BLaER1 (cell line): Measurements from ENCODE around the gene RPP40.

ENCODE experiments used
- H3K27ac ChIP-seq: shearing (Covaris generic); formaldehyde crosslinking; 2 replicates; pipeline ENCODE4 v1.8.1; 2022
- H3K27me3 ChIP-seq: shearing (Covaris generic); formaldehyde crosslinking; 2 replicates; pipeline ENCODE4 v1.8.1; 2022
- H3K36me3 ChIP-seq: shearing (Covaris generic); formaldehyde crosslinking; 2 replicates; pipeline ENCODE4 v1.8.1; 2022
- H3K4me1 ChIP-seq: shearing (Covaris generic); formaldehyde crosslinking; 2 replicates; pipeline ENCODE4 v1.8.1; 2022
- H3K4me2 ChIP-seq: shearing (Covaris generic); formaldehyde crosslinking; 2 replicates; pipeline ENCODE4 v1.8.1; 2022
- H3K4me3 ChIP-seq: shearing (Covaris generic); formaldehyde crosslinking; 2 replicates; pipeline ENCODE4 v1.8.1; 2022
- H3K9ac ChIP-seq: shearing (Covaris generic); formaldehyde crosslinking; 2 replicates; pipeline ENCODE4 v1.8.1; 2022
- H3K9me3 ChIP-seq: shearing (Covaris generic); formaldehyde crosslinking; 2 replicates; pipeline ENCODE4 v1.8.1; 2022
- H4K20me1 ChIP-seq: shearing (Covaris generic); formaldehyde crosslinking; 2 replicates; pipeline ENCODE4 v1.8.1; 2022
- Cebpa-rat ChIP-seq: shearing (Covaris generic); IDR thresholded peaks from 2 replicates; pipeline ENCODE4 v1.8.1; 2022

RPP40 gene

GRCh38 chr6:4994741-4995140, 9.1 kb downstream of the RPP40 start:
- Histone ChIP-seq H3K27ac (no peak overlapping the region), H3K4me1 (peaks cover 5% of the 10 kb centered on the region), H3K4me2 (no peak overlapping the region), H3K27me3 (no peaks in the 10 kb centered on the region), H3K4me3 (no peak overlapping the region), H3K36me3 (peaks cover 62% of the 10 kb centered on the region), H3K9me3 (no peaks in the 10 kb centered on the region), H3K9ac (no peak overlapping the region), H4K20me1 (no peaks in the 10 kb centered on the region)
- TF ChIP-seq Cebpa-rat = no peak

- Histone ChIP-seq H3K9ac (no peak overlapping the region), H3K27ac (no peak overlapping the region), H3K4me3 (no peak overlapping the region), H3K27me3 (no peaks in the 10 kb centered on the region), H3K36me3 (peaks cover 8% of the 10 kb centered on the region; the same call in 1 of the 2 replicates), H3K4me2 (no peak overlapping the region), H3K9me3 (no peaks in the 10 kb centered on the region), H3K4me1 (no peaks in the 10 kb centered on the region), H4K20me1 (no peaks in the 10 kb centered on the region)
- TF ChIP-seq Cebpa-rat = no peak
These were observed 16.4 kb downstream of the RPP40 start for GRCh38 chr6:4987432-4987831.

- H3K27ac ChIP-seq = no peak overlapping the region
- no peaks in the 10 kb centered on the region for H3K27me3 ChIP-seq
- no peaks in the 10 kb centered on the region for H3K4me1 ChIP-seq
- peaks cover 6% of the 10 kb centered on the region; the same call in 1 of the 2 replicates for H3K36me3 ChIP-seq
- H3K4me3 ChIP-seq = no peak overlapping the region
- no peaks in the 10 kb centered on the region for H3K9me3 ChIP-seq
- H3K4me2 ChIP-seq = no peak overlapping the region
- H4K20me1 ChIP-seq = no peaks in the 10 kb centered on the region
- no peak for TF ChIP-seq Cebpa-rat
- no peak overlapping the region for H3K9ac ChIP-seq
These were observed 16.8 kb downstream of the RPP40 start for GRCh38 chr6:4986999-4987398.

DNA sequence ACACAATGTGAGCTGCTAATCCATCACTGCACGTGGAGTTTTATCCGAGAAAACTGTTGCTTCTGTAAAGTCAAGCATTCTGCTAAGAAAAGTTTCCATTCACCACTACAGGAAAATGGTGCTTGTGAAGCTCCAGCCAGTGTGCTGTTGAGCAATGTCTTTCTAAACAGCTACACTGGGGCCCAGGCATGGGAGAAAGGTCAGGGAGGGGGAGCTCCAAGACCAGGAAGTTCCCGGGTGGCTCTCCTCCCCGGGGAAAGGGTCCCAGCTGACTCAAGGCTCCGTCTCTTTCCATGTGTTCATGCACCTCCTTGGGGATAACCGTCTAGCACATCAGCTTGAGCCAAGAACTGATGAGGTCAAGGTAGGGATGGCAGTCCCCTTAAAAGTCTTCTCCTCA, 20.5 kb downstream of the RPP40 start:
- H3K27me3 ChIP-seq = no peaks in the 10 kb centered on the region
- no peak overlapping the region for H3K4me2 ChIP-seq
- peaks cover 23% of the 10 kb centered on the region for H3K9me3 ChIP-seq
- H3K36me3 ChIP-seq = no peaks in the 10 kb centered on the region
- no peaks in the 10 kb centered on the region for H4K20me1 ChIP-seq
- H3K4me1 ChIP-seq = no peaks in the 10 kb centered on the region
- no peak overlapping the region for H3K9ac ChIP-seq
- no peak overlapping the region for H3K4me3 ChIP-seq
- TF ChIP-seq Cebpa-rat = no peak
- no peak overlapping the region for H3K27ac ChIP-seq

- Histone ChIP-seq H3K4me2 (no peak overlapping the region), H3K9ac (no peak overlapping the region), H4K20me1 (no peaks in the 10 kb centered on the region), H3K4me1 (no peaks in the 10 kb centered on the region), H3K9me3 (peaks cover 28% of the 10 kb centered on the region), H3K27ac (no peak overlapping the region), H3K27me3 (no peaks in the 10 kb centered on the region), H3K36me3 (no peaks in the 10 kb centered on the region), H3K4me3 (no peak overlapping the region)
- TF ChIP-seq Cebpa-rat = no peak
These were observed 22.1 kb downstream of the RPP40 start for GRCh38 chr6:4981761-4982160.

DNA sequence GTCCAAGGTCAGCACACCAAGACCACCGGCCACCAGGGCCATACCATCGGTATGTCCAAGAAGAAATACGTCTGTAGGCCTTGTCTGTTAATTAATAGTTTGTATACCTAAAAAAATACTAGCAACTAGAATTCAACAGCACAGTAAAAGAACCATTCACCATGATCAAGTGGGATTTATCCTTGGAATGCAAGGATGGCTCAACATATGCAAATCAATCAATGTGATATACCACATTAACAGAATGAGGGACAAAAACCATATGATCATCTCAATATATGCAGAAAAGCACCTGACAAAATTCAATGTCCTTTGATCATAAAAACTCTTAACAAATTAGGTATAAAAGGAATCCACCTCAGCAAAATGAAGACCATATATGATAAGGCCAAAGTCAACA, 24.4 kb downstream of the RPP40 start:
- Histone ChIP-seq H3K4me1 (no peaks in the 10 kb centered on the region), H3K27me3 (no peaks in the 10 kb centered on the region), H3K27ac (no peak overlapping the region), H3K9me3 (peaks cover 28% of the 10 kb centered on the region), H4K20me1 (no peaks in the 10 kb centered on the region), H3K4me3 (no peak overlapping the region), H3K4me2 (no peak overlapping the region), H3K36me3 (no peaks in the 10 kb centered on the region), H3K9ac (no peak overlapping the region)
- no peak for TF ChIP-seq Cebpa-rat

DNA sequence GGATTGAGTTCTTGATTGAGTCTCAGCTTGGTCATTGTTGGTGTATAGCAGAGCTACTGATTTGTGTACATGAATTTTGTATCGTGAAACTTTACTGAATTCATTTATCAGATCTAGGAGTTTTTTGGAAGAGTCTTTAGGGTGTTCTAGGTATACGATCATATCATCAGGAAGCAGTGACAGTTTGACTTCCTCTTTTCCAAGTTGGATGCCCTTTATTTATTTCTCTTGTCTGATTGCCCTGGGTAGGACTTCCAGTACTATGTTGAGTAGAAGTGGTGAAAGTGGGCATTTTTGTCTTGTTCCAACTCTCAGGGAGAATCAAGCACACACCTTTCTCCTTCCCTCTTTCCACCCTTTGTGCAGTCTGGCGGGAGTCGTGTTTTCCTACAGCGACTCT, 26.4 kb downstream of the RPP40 start:
- Histone ChIP-seq H3K27ac (no peak overlapping the region), H3K9ac (no peak overlapping the region), H4K20me1 (no peaks in the 10 kb centered on the region), H3K4me2 (no peak overlapping the region), H3K9me3 (peaks cover 28% of the 10 kb centered on the region), H3K36me3 (no peaks in the 10 kb centered on the region), H3K4me1 (no peaks in the 10 kb centered on the region), H3K27me3 (no peaks in the 10 kb centered on the region), H3K4me3 (no peak overlapping the region)
- no peak for TF ChIP-seq Cebpa-rat

DNA sequence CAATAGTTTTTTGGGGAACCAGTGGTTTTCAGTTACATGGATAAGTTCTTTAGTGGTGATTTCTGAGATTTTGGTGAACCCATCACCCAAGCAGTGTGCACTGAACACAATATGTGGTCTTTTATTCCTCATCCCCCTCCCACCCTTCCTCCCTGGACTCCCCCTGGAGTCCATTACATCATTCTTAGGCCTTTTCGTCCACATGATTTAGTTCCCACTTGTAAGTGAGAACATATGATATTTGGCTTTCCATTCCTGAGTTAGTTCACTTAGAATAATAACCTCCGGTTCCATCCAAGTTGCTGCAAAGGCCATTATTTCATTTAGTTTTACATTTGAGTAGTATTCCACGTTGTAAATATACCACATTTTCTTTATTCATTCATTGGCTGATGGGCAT, 28.3 kb downstream of the RPP40 start:
- Histone ChIP-seq H3K27me3 (no peaks in the 10 kb centered on the region), H3K27ac (no peak overlapping the region), H3K4me3 (no peak overlapping the region), H3K36me3 (no peaks in the 10 kb centered on the region), H3K9ac (no peak overlapping the region), H4K20me1 (no peaks in the 10 kb centered on the region), H3K9me3 (peaks cover 24% of the 10 kb centered on the region), H3K4me2 (no peak overlapping the region), H3K4me1 (no peaks in the 10 kb centered on the region)
- TF ChIP-seq Cebpa-rat = no peak

DNA sequence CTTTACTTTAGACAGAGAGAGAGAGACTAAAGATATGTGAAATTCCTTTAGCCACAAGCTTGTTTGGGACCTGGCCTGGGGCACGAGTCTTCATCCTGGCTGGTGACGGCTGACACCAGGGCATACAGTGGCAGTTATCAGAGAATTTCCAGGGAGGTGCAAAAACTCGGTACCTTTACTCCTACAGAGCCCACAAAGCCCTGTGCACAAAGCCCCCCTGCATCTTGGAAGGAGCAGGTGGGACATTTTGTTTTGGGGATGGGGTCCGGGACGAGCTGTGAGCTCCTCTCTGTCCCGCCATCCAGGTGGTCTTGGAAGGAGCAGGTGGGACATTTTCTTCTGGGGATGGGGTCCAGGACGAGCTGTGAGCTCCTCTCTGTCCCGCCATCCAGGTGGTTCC, 28.9 kb downstream of the RPP40 start:
- H3K27me3 ChIP-seq = no peaks in the 10 kb centered on the region
- no peak for TF ChIP-seq Cebpa-rat
- no peaks in the 10 kb centered on the region for H3K4me1 ChIP-seq
- H3K4me3 ChIP-seq = no peak overlapping the region
- no peak overlapping the region for H3K9ac ChIP-seq
- H4K20me1 ChIP-seq = no peaks in the 10 kb centered on the region
- H3K36me3 ChIP-seq = no peaks in the 10 kb centered on the region
- H3K27ac ChIP-seq = no peak overlapping the region
- H3K9me3 ChIP-seq = peaks cover 19% of the 10 kb centered on the region
- no peak overlapping the region for H3K4me2 ChIP-seq

DNA sequence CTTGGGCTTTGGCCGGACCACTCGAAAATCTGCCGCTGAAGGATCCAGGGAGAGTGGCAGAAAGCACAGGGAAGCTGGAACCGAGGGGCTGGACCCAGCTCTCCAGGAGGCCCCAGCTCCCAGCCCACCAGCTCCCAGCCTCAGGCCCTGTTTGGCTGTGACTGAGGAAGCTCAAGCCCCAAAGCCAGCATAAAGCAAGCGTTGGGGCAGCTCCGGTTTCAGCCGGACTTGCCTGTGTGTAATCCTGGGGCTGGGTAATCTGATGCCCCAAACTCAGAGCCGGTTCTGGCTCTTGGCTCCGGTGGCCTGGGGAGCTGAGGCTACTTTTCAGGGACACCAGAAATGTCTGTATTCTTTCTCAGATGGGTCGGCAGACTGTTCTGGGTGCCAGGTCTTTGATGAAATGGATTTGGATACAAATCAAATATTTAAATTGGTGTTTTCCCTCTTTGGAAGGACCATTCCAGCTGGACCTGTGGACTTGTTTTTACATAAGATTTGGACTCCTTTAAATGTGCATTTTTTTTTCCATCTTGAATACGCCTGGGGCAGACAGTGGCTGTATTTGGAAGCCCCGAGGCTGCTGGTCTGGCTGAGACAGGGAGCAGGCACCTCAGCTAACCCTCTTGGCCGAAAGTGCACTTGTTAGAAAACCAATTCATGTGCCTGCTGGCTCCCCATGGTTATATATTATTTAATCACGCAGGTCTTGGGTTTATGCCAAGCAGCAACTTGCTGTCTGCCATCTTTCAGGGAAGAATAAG, 29.7 kb downstream of the RPP40 start:
- H4K20me1 ChIP-seq = no peaks in the 10 kb centered on the region
- no peak overlapping the region for H3K27ac ChIP-seq
- no peaks in the 10 kb centered on the region for H3K27me3 ChIP-seq
- H3K4me1 ChIP-seq = no peaks in the 10 kb centered on the region
- no peak for TF ChIP-seq Cebpa-rat
- H3K36me3 ChIP-seq = no peaks in the 10 kb centered on the region
- H3K9me3 ChIP-seq = peaks cover 11% of the 10 kb centered on the region
- H3K9ac ChIP-seq = no peak overlapping the region
- no peak overlapping the region for H3K4me3 ChIP-seq
- no peak overlapping the region for H3K4me2 ChIP-seq

DNA sequence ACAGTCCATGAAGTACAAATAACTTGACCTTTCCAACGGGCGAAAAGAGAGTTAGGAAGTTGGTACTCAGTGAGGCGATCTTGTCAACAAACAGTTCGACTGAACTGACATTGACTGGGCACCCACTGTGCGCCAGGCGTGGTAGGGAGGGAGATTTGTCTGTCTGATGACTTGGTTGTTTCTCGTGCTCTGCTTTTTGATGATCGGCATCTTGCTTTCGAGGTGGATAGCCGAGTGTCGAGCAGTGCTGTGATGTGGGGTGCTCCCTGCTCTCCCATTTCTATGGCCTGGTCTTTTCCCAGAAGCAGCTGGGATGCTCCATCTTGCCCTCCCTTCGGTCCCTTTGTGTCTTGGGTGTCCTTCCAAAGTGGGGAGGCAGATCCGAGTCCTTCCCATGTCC, 30.4 kb downstream of the RPP40 start:
- TF ChIP-seq Cebpa-rat = no peak
- H3K27ac ChIP-seq = no peak overlapping the region
- no peaks in the 10 kb centered on the region for H4K20me1 ChIP-seq
- no peak overlapping the region for H3K9ac ChIP-seq
- H3K4me1 ChIP-seq = no peaks in the 10 kb centered on the region
- H3K36me3 ChIP-seq = no peaks in the 10 kb centered on the region
- no peak overlapping the region for H3K4me3 ChIP-seq
- peaks cover 5% of the 10 kb centered on the region; the same call in 1 of the 2 replicates for H3K9me3 ChIP-seq
- H3K27me3 ChIP-seq = no peaks in the 10 kb centered on the region
- H3K4me2 ChIP-seq = no peak overlapping the region
